NCI-H2081 (cell line): ENCODE measurements around the gene CNOT1.

Experiments
- DNase-seq, 2 experiments: peaks; one replicate each; lab custom pipeline; 2025; lab: John Stamatoyannopoulos, UW

CNOT1 gene

DNA sequence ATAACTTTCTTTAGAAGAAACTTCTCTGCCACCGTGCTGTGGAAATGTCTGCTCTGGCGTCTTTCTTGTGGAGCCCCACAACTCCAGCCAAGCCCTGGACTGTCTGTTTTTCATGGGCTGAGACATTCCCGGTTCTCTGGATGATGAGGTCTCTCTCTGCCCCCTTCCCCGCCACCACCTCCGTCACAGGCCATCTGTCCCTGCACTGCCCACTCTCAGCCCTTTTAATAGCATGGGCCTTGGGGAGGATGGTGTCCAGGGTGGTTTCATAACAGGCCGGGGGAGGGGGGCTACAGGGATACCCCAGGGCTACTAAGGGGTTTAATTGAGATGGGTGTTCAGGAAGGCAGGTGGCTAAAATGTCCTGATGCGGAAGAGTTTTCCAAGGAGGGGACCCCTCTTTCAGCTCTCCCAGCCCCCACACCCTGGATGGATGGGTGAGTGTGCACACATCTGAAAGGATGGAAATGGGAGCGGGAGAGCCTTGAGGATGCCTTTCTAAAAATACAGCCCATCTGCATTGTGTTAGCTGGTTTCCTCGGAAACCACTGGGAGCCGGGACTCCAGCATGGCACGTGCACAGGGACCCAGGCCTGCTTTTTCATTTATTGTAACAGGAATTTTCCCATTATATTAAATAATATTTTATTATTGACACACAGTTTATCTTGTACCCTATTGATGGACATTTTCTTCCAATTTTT is 144.3 kb downstream of the CNOT1 start:
- DNase-seq: no peak

- no peak for DNase-seq
These were observed 147.7 kb downstream of the CNOT1 start for GRCh38 chr16:58481931-58482330.

DNA sequence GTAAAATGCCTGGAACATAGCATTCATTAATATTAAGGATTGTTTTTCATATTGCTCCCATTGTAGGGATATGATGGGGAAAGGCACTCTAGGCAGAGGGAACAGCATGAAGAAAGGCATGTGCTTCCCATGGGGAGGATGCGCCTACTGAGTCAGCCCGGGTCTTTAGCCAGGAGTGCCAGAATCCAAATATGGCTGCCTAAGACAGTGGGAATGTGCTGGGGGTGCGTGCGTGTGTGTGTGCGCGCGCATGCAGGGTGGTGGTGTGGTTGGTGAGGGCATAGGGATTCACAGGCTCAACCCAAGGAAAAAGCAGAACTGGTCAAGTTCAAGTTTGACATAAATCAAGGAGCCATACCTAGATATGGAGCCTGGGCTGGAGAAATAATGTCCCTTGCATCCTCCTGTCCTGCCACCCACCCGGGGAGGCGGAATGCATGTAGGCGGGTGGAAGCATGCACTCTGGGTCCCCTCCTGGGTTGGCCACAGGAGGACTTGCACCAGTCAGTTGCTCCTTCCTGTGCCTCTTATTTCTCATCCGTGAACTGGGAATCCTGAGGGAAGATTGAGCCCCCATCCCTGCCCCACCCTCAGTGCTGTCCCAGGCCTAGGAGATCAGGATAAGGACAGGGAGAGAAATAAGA is 148.3 kb downstream of the CNOT1 start:
- DNase-seq: no peak

DNA sequence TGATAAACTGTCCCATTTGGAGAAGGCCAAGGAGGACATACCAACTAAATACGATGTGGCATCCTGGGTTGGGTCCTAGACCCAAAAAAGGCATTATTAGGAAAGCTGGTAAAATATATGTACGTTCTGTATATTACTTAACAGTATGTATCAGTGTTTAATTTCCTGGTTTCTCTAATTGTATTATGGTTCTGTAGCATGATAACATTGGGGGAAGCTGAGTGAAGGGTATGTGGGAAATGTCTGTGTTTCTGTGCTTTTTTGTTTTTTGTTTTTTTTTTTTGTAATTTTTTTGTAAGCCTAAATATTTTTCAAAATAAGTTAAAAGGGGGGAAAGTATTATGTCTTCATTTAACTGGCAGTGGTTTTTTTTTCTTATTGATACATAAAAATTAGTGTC is 151.2 kb downstream of the CNOT1 start:
- DNase-seq: no peak

DNA sequence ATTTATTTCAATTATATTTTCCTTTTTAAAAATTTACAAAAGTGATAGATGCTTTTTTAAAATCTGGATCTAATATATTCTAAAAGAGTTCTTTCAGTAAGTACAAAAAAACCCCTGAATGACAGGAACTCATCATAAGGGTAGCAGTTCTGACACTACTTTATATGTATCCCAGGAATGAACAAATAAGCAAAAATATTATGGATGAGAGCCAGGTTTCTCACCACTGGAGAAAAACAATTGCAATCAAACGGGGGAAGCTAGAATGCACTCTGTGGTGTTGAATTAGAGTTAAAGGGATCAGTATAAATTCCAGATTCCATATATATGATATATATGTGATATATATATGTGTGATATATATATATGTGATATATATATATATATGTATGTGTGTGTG is 152.8 kb downstream of the CNOT1 start:
- no peak for DNase-seq

DNA sequence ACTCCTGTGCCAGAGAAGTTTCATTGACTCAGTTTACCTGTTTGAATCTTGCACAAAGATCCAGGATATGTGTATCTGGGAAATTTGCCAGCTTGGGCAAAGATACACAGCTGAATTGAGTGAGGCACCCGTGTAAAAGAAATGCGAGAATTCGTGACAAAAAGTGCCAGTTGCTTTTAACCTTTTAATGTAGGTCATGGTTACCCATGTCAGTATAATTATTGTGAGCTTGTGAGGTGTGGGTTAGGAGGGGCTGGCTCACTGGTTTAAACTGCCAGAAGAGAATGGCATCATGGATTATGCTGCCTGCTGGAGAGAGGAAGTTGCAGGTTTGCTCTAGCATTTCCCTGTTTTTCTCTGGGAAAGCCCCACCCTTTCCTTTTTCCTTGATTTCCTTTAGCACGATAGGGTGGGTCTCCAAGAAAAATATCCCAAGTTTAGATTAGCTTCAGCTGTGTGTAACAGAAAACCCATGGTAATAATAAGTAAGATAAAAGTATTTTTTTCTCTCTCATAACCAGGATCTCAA is 154.5 kb downstream of the CNOT1 start:
- no peak for DNase-seq

DNA sequence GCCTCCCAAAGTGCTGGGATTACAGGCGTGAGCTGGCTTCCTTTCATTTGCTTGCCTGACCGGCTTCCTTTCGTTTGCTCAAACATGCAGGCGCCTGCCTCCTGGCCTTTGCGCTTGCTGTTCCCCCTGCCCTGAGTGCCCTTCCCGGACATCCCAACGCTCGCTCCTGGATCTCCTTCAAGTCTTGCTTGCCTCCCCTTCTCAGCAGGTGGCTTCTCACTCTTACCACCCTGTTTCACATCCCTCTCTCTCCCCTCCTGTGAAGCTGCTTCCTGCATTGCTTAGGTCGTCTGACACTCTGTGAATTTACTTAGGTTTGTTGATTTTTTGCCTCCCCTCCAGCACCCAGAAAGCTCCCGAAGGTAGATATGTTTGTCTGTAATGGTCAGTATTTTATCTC is 155.3 kb downstream of the CNOT1 start:
- no peak for DNase-seq

DNA sequence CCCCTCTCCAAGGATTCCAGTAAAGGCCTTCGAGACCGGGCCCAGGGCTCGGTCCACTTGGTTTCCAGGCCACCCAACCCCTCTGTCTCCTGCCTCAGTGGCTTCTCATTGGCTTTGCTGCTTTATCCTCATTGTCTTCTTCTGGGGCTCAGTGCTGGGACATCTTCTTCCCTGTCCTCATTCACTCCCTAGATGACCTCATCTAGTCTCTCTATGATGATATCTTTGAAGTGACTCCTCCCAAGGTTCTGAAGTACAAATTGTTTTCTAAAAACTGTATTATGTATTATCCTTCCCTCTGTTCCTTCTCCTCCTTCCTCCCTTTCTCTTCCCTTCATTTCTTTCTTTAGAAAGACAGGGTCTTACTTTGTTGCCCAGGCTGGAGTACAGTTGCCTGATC is 156.8 kb downstream of the CNOT1 start:
- DNase-seq: no peak

DNA sequence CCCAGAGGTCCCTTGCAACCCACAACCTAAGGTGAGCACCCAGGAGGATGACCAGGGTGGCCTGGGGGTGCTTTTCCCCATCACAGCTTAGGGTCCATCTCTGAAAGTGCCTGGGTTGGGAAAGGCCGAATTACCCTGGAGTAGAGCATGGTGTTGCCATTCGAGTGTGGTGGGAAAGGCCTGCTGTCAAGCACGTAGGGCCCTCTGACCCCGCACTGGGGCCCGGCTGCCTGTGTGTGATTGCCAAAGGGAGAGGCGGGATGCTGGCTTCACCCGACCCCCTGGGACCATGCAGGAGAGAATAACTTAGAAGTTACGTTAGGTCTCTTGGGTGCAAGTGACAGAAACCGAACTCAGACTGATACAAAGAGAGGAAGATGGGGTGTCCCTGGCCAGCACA is 157.4 kb downstream of the CNOT1 start:
- DNase-seq: no peak

DNA sequence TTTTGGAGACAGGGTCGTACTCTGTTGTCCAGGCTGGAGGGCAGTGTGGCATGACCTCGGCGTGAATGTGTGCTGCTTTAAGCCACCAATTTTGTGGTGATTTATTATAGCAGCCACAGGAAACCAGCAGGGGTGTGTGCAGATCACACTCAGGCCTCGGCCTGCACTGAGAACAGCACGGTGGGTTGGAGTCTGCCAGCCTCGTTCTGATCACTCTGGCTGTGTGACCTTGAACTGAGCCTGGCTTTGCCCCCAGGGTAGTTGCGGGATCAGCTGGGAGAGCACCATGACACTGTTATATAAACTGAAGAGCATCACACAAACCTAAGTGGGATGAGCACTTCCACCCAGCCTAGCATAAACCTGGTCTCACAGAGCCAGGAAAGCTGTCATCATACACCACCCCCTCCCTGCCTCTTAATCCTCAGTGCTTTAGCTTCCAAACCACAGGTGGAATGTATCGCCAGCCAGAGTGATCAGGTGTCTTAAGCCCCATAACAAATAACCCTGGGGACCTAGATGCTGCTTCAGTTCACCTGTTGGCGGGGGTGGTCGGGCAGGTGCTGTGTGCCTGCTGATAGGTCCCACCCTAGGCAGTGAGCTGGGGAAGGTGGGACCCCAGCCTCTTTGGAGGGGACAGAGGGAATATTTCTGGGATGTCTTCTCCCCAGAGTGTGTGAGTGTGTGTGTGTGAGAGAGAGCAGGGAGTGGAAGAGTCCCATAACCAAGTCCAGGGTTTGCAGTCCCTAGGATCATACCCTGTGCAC is 158.2 kb downstream of the CNOT1 start:
- no peak for DNase-seq
